Natural killer cell (primary cell): ENCODE results near the gene NUP88. TPM values are rescaled to one million over a fixed set of nuclear protein-coding genes. Genes with fewer than 3 reads are reported as not detected.

Experiments
- ATAC-seq, 3 donors: fragments of 150-1000 bp in 2 of 3; fragments of 200-7000 bp in 1 of 3; cut with Tn5 transposase; 1 replicate in 1 of 3; 2 replicates in 2 of 3; pipeline ENCODE4 v1.10.0; 2021; ENCODE audit warnings: mild to moderate bottlenecking in 2 of 3, moderate library complexity in 2 of 3
- DNase-seq, 2 donors: peaks; one replicate each; pipeline versions ENCODE4 v3.0.0 to v3.0.0-alpha.2; 2013 to 2021; ENCODE audit warnings: mixed read lengths in 1 of 2
- H3K27ac ChIP-seq: one replicate; pipeline ENCODE4 v1.5.1; 2013; ENCODE audit warnings: mild to moderate bottlenecking, low read length
- H3K27me3 ChIP-seq: one replicate; pipeline ENCODE4 v1.6.1; 2013; ENCODE audit warnings: low read length; ENCODE audit not compliant: control insufficient read depth, insufficient read depth
- H3K36me3 ChIP-seq: one replicate; pipeline ENCODE4 v1.6.1; 2013; ENCODE audit warnings: low read length; ENCODE audit not compliant: control insufficient read depth, insufficient read depth
- H3K4me1 ChIP-seq: one replicate; pipeline ENCODE4 v1.6.1; 2013; ENCODE audit warnings: low read length; ENCODE audit not compliant: control insufficient read depth, insufficient read depth
- H3K4me3 ChIP-seq: one replicate; pipeline ENCODE4 v1.5.1; 2013; ENCODE audit warnings: low read length
- H3K9me3 ChIP-seq: one replicate; pipeline ENCODE4 v1.6.1; 2013; ENCODE audit warnings: low read length; ENCODE audit not compliant: control insufficient read depth, insufficient read depth
- H3K27ac Mint-ChIP-seq, 2 donors: one replicate each; pipeline ENCODE4 v1.8.0; 2022; ENCODE audit warnings: mild to moderate bottlenecking in 2 of 2, mixed read lengths in 2 of 2, moderate library complexity in 1 of 2
- H3K27me3 Mint-ChIP-seq, 2 donors: one replicate each; pipeline ENCODE4 v1.8.0; 2022; ENCODE audit warnings: low read depth in 2 of 2, mixed read lengths in 2 of 2
- H3K36me3 Mint-ChIP-seq: one replicate; pipeline ENCODE4 v1.8.0; 2022; ENCODE audit warnings: mixed read lengths
- H3K4me1 Mint-ChIP-seq, 2 donors: one replicate each; pipeline ENCODE4 v1.8.0; 2022; ENCODE audit warnings: mixed read lengths in 2 of 2
- H3K4me3 Mint-ChIP-seq: one replicate; pipeline ENCODE4 v1.8.0; 2022; ENCODE audit warnings: mild to moderate bottlenecking, moderate library complexity, mixed read lengths
- H3K9me3 Mint-ChIP-seq, 2 donors: one replicate each; pipeline ENCODE4 v1.8.0; 2022; ENCODE audit warnings: mixed read lengths in 2 of 2
- CTCF ChIP-seq: fragments of 200-600 bp; IDR thresholded peaks from one replicate; pipeline ENCODE4 v1.8.0; 2022; ENCODE audit warnings: antibody characterized with exemption
- WGBS: methylation state at CpG from one replicate; pipeline ENCODE4 v1.1.7; 2013; ENCODE audit warnings: missing lambda C conversion rate; ENCODE audit not compliant: insufficient coverage; 5-methylcytosine and 5-hydroxymethylcytosine counted together
- intact Hi-C: fragments of 100-400 bp; cut with micrococcal nuclease; formaldehyde crosslinking; loops from one replicate; pipeline ENCODE4 v1.14.2; 2022
- total RNA-seq, 4 donors: library from RNA; stranded (reverse); fragments of 120-200 nt in 1 of 4; gene quantifications; one replicate each; pipeline versions ENCODE4 v1.2.3 to v1.2.4, GENCODE V29; 2013 to 2022

Gene NUP88
- 100 to 1,000 TPM; 112 to 136 (median 125) TPM for total RNA-seq
- 186 TPM for total RNA-seq (2013)

GRCh38 chr17:5419356-5419958 is at the start of gene NUP88:
Gene NUP88 (minus strand): TSS chr17:5419662. CDS start chr17:5419650, 12 bp downstream.
- peaks cover 37% of the 10 kb centered on the region for H3K36me3 ChIP-seq
- no peaks in the 10 kb centered on the region for H3K9me3 ChIP-seq
- no peak for TF ChIP-seq CTCF
- Mint-ChIP-seq H3K4me3 (peak within 1 kb of the TSS; percentile 99), H3K27me3 (no peaks in the 10 kb centered on the region), H3K27ac (peak within 1 kb of the TSS; percentile 97), H3K36me3 (no peaks in the 10 kb centered on the region), H3K9me3 (no peaks in the 10 kb centered on the region), H3K4me1 (peaks cover 25 to 27% of the 10 kb centered on the region in 2 donors)
- H3K27me3 ChIP-seq = no peaks in the 10 kb centered on the region
- WGBS = under 1% methylated on average over 49 of the region's 49 CpGs
- intact Hi-C loops = loop anchor here (1.0 to 5.0 kb wide), 4 partner anchors 20 to 472 kb away; partner anchors contain the start of genes C1QBP, DERL2, MIS12 and PFN1
- ATAC-seq = peak; percentile 87 to 96 (median 91)
- peak; percentile 95 to 98 for DNase-seq
- peaks cover 26% of the 10 kb centered on the region for H3K4me1 ChIP-seq
- peak within 1 kb of the TSS; percentile 97 for H3K27ac ChIP-seq
- peak within 1 kb of the TSS; percentile 93 for H3K4me3 ChIP-seq

GRCh38 chr17:5468075-5468473 is 48.6 kb upstream of the NUP88 start:
- intact Hi-C loops = loop anchor here (2.0 kb wide), 1 partner anchor 19 kb away; the partner anchor contains the start of genes DERL2 and MIS12
- peaks cover 30 to 38% of the 10 kb centered on the region in 2 donors for H3K4me1 Mint-ChIP-seq
- H3K9me3 ChIP-seq = no peaks in the 10 kb centered on the region
- H3K4me1 ChIP-seq = peaks cover 22% of the 10 kb centered on the region
- WGBS = under 1% methylated on average over 17 of the region's 17 CpGs
- H3K27ac ChIP-seq = no peak overlapping the region
- H3K36me3 Mint-ChIP-seq = no peaks in the 10 kb centered on the region
- peaks cover 4% of the 10 kb centered on the region for H3K36me3 ChIP-seq
- H3K4me3 Mint-ChIP-seq = peak overlapping the region; percentile 51
- ATAC-seq (peak; percentile 15 to 38 (median 19)), DNase-seq (peak in 1 of 2 donors; percentile 43)
- no peaks in the 10 kb centered on the region for H3K9me3 Mint-ChIP-seq
- no peaks in the 10 kb centered on the region for H3K27me3 Mint-ChIP-seq
- H3K27ac Mint-ChIP-seq = peak overlapping the region; percentile 7 to 29
- H3K4me3 ChIP-seq = peak overlapping the region; percentile 82
- no peak for TF ChIP-seq CTCF
- no peaks in the 10 kb centered on the region for H3K27me3 ChIP-seq

- Histone ChIP-seq H3K36me3 (no peaks in the 10 kb centered on the region), H3K27me3 (no peaks in the 10 kb centered on the region), H3K9me3 (no peaks in the 10 kb centered on the region), H3K4me1 (peaks cover 22% of the 10 kb centered on the region), H3K4me3 (no peak overlapping the region), H3K27ac (no peak overlapping the region)
- Mint-ChIP-seq H3K27me3 (no peaks in the 10 kb centered on the region), H3K27ac (peak overlapping the region in 1 of 2 donors; percentile 29), H3K36me3 (no peaks in the 10 kb centered on the region), H3K9me3 (no peaks in the 10 kb centered on the region), H3K4me1 (peaks cover 30 to 38% of the 10 kb centered on the region in 2 donors), H3K4me3 (peak overlapping the region; percentile 51)
- no peak for TF ChIP-seq CTCF
- WGBS = 17% methylated on average over 8 of the region's 8 CpGs
- ATAC-seq (no peak), DNase-seq (no peak)
- intact Hi-C loops = no loop called here
These were observed 48.0 kb upstream of the NUP88 start for GRCh38 chr17:5467416-5467815.
